OCI-LY1 (cell line): ENCODE results near the gene M1AP.

Experiments
- CTCF ChIP-seq: fragments of 200-600 bp; sonication (generic), shearing (Covaris generic); IDR thresholded peaks from 2 replicates; pipeline ENCODE4 v1.5.1; 2017; ENCODE audit warnings: mild to moderate bottlenecking, antibody characterized with exemption, low read length, moderate library complexity, mixed read lengths
- EZH2 ChIP-seq: fragments of 200-600 bp; sonication (generic), shearing (Covaris generic); IDR thresholded peaks from 2 replicates; pipeline ENCODE4 v1.8.0; 2017; ENCODE audit warnings: borderline replicate concordance, mixed run types, mild to moderate bottlenecking, antibody characterized with exemption, low read length, moderate library complexity, mixed read lengths

GRCh38 chr2:74554820-74555531 lies 93.2 kb downstream of the M1AP start:
- TF ChIP-seq CTCF (no peak), EZH2 (no peak)
